ENCODE data around the gene RMI1. TPM values are rescaled to one million over a fixed set of nuclear protein-coding genes. Genes with fewer than 3 reads are reported as not detected.

Gene RMI1
- total RNA-seq, 1 donor from 2014 or later = 6.7 TPM

DNA sequence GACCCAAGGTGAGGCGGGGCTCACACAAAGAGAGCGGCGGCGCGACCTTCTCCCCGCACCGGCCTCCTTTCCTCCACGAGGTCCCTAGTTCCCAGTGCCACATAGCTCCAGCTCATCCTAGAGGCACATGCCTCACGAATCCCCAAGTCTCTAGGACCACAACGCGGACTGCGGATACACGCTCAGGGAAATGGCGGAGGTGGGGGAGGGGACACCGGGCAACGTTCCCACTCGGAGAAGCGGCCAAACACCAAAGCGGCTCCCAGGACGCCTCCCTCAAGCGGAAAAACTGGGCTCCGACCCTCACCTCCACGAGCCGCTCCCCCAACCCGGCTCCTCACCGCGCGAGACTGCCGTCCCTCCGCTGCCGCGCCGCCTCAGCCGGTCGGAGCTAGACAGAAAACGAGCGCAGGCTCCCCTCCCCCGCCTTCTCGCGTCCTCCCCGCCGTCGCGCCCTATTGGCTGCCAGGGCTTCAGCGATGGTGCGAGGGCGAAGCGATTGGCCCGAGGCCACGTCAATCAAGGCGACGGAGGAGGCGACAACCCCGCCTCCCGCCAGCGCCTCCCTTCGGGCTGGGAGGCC lies 702 bp upstream of the RMI1 start, which contains the start of gene HNRNPK:
HNRNPK (minus strand) TSS at position 404 of the 583 bp plus-strand sequence. CDS start 1,963 bp downstream, outside the sequence.
- peak; percentile 65 for DNase-seq (ENCODE audit: low read depth)
- peak within 1 kb of the TSS; percentile 88 for H3K4me3 ChIP-seq (ENCODE audit: low read depth, low read length)
- no peaks in the 10 kb centered on the region for H3K27me3 ChIP-seq (ENCODE audit: control insufficient read depth, insufficient read depth, low read length)
- peaks cover 2% of the 10 kb centered on the region for H3K36me3 ChIP-seq (ENCODE audit: control insufficient read depth, insufficient read depth, low read length)
- TF ChIP-seq, protein P1, sequence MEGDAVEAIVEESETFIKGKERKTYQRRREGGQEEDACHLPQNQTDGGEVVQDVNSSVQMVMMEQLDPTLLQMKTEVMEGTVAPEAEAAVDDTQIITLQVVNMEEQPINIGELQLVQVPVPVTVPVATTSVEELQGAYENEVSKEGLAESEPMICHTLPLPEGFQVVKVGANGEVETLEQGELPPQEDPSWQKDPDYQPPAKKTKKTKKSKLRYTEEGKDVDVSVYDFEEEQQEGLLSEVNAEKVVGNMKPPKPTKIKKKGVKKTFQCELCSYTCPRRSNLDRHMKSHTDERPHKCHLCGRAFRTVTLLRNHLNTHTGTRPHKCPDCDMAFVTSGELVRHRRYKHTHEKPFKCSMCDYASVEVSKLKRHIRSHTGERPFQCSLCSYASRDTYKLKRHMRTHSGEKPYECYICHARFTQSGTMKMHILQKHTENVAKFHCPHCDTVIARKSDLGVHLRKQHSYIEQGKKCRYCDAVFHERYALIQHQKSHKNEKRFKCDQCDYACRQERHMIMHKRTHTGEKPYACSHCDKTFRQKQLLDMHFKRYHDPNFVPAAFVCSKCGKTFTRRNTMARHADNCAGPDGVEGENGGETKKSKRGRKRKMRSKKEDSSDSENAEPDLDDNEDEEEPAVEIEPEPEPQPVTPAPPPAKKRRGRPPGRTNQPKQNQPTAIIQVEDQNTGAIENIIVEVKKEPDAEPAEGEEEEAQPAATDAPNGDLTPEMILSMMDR (IDR thresholded peaks at IDR 0.05; ENCODE audit: insufficient read depth, low read length, poor library complexity, severe bottlenecking) = no peak

DNA sequence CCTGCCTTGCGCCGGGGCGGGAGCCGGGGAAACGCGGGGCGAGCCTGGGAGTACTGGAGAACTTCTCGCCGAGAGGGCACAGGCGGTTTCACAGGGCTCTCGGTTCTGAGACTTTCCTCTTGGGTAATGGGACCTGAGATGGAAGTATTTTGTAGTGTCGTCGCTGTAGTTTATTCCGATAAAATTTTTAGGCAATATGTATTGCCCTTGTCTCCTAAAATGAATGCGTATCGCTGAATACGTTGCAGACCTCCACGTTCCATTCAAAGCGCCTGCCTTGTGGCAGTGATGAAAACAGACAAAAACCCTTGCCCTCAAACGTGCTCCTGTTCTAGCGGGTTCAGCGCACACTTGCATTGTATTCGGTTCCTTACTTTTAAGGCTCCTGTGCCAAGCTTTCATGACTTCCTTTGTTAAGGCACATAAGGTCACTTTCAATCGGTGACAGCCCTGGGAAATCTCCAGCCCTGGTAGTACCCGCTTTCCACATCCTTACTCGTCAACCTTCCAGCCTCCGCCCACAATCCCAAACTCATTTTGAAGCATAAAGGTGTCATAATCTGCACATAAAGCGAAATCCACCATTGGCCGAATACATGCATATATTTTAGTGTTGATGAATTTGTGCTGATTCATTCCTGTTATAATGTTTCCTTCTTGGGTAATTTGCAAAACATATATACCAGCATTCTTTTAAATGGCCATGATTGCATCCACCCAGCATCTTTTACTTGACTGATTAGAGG lies 694 bp downstream of the RMI1 start:
- no peak for DNase-seq (ENCODE audit: low read depth)
- no peaks in the 10 kb centered on the region for H3K36me3 ChIP-seq (ENCODE audit: control insufficient read depth, insufficient read depth, low read length)
- peak overlapping the region; percentile 88 for H3K4me3 ChIP-seq (ENCODE audit: low read depth, low read length)
- H3K27me3 ChIP-seq (ENCODE audit: control insufficient read depth, insufficient read depth, low read length) = no peaks in the 10 kb centered on the region
- TF ChIP-seq, protein P1 (IDR thresholded peaks at IDR 0.05; ENCODE audit: insufficient read depth, low read length, poor library complexity, severe bottlenecking) = no peak

DNA sequence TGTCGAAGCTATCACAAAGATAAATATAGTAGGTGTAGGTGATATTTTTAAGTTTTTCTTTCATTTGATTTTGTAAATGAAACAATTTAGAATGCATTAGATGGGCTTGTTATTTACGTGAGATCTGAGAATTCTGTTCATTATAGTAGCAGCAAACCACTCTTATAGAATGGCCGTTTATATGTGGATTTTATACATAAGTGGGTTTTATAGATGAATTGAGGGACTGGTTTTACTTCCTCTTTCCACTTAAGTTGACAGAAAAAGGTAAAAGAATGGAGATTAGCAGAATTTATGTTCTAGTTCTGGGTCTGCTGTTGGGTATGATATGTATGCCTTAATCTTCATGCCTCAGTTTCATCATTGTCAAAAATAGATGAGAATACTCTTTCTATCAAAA lies 5.6 kb downstream of the RMI1 start:
- H3K27me3 ChIP-seq (ENCODE audit: control insufficient read depth, insufficient read depth, low read length) = no peaks in the 10 kb centered on the region
- TF ChIP-seq, protein P1 (IDR thresholded peaks at IDR 0.05; ENCODE audit: insufficient read depth, low read length, poor library complexity, severe bottlenecking) = no peak
- DNase-seq (ENCODE audit: low read depth) = no peak
- H3K4me3 ChIP-seq (ENCODE audit: low read depth, low read length) = no peak overlapping the region
- peaks cover 1% of the 10 kb centered on the region for H3K36me3 ChIP-seq (ENCODE audit: control insufficient read depth, insufficient read depth, low read length)

DNA sequence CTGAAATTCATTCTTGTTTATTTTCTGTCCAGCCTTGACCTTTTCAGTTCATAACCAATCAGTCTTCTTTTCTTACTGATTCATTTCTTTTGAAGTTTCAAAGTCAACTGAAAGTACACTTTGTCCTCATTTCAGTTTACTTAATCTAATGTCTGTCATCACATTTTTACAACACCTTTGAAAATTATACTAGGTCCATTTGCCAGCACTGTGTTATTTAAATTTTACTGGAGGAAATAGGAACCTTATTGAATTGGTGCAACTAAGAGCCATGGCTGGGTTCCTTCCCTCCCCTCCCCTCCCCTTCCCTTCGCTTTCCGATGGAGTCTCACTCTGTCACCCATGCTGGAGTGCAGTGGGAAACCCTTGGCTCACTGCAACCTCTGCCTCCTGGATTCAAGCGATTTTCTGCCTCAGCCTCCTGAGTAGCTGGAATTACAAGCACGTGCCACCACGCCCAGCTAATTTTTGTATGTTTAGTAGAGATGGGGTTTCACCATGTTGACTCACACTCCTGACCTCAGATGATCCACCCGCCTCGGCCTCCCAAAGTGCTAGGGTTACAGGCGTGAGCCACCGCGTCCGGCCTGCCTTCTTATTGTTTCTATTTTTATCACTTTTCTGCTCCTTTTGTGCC lies 6.3 kb downstream of the RMI1 start:
- no peak overlapping the region for H3K4me3 ChIP-seq (ENCODE audit: low read depth, low read length)
- H3K27me3 ChIP-seq (ENCODE audit: control insufficient read depth, insufficient read depth, low read length) = no peaks in the 10 kb centered on the region
- DNase-seq (ENCODE audit: low read depth) = no peak
- H3K36me3 ChIP-seq (ENCODE audit: control insufficient read depth, insufficient read depth, low read length) = peaks cover 1% of the 10 kb centered on the region
- TF ChIP-seq, protein P1 (IDR thresholded peaks at IDR 0.05; ENCODE audit: insufficient read depth, low read length, poor library complexity, severe bottlenecking) = no peak

DNA sequence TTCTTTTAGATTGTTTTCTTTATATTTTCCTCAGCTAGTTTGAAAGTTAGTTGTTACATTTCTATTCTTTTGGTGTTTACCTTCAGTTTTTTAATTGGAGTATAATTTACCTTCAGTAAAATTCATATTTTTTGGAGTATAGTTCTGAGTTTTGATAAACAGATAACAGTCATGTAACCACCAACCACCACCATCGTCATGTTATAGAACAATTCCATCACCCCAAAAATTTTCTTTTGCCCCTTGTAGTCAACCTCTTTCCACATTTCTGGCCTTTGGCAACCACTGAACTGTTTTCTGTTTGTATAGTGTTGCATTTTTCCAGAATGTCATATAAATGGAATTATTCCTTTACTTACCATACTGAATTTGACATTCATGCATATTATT lies 6.8 kb downstream of the RMI1 start:
- TF ChIP-seq, protein P1 (IDR thresholded peaks at IDR 0.05; ENCODE audit: insufficient read depth, low read length, poor library complexity, severe bottlenecking) = no peak
- H3K27me3 ChIP-seq (ENCODE audit: control insufficient read depth, insufficient read depth, low read length) = no peaks in the 10 kb centered on the region
- DNase-seq (ENCODE audit: low read depth) = no peak

More for the DNA sequence above, 6.8 kb downstream of the RMI1 start:
- Histone ChIP-seq H3K36me3 (ENCODE audit: control insufficient read depth, insufficient read depth, low read length) (peaks cover 1% of the 10 kb centered on the region), H3K4me3 (ENCODE audit: low read depth, low read length) (no peak overlapping the region)
